ENCODE data around the gene SMARCD1.
"Not testable (repeated sequence)": the region's sequence is repeated elsewhere in the genome, so short reads cannot be mapped to it uniquely, and the experiment has no call there.

Gene SMARCD1

DNA sequence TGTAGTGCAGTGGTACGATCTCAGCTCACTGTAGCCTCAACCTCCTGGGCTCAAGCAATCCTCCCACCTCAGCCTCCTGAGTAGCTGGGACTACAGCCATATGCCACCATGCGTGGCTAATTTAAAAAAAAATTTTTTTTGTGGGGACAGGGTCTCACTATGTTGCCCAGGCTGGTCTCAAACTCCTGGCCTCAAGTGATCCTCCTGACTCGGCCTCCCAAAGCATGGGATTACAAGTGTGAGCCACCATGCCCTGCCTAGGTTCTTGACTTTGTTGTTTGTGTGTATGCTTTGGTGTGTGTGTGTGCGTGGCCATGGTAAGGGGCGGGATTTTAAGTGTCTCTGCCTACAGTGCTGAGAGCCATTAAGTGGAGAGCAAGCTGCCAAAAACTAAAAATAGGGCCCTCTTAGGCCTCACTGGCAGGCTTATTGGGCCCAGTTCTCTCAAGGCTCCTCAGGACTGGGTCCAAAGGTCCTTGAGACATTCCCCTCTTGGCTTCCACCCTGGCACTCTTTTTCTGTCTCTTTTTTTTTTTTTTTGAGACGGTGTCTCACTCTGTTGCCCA is 32.0 kb downstream of the SMARCD1 start:
- in situ Hi-C loops (cut with MboI; ENCODE audit: low sequenced_read_pairs), result no loop called here

DNA sequence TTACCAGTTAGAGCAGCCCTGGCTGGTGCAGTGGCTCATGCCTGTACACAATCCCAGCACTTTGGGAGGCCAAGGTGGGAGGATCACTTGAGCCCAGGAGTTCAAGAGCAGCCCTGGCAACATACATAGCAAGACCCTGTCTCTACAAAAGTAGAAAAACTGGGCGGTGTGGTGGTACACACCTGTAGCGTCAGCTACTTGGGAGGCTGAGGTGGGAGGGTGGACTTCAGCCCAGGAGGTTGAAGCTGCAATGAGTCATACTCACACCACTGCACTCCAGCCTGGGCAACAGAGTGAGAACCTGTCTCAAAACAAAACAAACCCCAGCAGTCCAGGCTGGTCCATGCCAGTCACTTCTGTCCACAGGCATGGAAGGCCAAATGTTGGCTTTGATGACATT is 34.2 kb downstream of the SMARCD1 start:
- in situ Hi-C loops (cut with MboI; ENCODE audit: low sequenced_read_pairs), result no loop called here

DNA sequence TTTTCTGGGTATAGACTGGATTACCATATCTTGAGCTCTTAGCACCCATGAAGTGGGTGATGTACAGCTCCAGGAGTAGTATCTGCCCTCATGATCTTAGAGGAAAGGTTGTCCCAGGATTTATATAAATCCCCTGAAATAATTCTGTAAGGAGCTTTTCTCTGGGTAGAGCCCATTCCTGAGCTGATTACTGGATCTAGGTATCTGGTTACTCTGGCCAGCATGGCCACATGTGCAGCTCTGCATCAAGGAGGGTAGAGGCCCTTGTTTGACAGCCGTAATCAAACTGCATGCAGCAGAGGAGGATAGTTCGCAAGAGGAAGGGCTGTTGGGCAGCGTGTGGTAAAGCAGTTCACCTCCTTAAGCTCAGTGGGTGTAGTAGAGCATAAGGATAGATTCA is 35.4 kb downstream of the SMARCD1 start:
- in situ Hi-C loops (cut with MboI; ENCODE audit: low sequenced_read_pairs), result no loop called here

DNA sequence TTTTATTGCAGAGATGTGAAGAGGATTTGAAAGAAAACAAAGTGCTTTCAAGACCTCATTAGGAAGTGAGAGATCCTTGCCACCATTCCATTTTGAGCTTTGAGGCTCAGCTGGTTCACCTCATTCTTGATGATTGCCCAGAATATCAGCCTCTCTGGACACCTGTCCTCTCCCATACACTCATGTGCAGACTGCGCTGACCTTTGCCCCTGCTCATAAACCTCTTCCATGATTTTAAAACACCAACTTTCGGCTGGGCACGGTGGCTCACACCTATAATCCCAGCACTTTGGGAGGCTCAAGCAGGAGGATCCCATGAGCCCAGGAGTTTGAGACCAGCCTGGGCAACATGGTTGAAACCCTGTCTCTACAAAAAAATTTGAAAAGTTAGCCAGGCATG is 35.8 kb downstream of the SMARCD1 start:
- in situ Hi-C loops (cut with MboI; ENCODE audit: low sequenced_read_pairs), result no loop called here

DNA sequence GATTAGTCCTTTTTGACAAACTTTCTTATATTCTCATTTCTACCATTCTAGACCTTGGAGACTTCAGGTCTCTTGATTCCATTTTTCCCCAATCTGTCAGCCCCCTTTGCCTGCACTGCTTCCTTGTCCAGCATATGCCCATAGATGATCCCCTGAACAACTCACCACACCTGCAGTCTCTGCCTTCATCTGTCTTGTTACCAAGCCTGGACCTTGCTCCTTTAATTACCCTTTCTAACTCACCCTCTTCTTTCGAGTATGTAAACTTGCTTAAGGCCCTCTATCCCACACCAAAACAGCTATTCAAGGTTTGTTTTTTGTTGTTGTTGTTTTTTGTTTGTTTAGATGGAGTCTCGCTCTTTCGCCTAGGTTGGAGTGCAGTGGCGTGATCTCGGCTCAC is 36.5 kb downstream of the SMARCD1 start:
- in situ Hi-C loops (cut with MboI; ENCODE audit: low sequenced_read_pairs), result no loop called here

DNA sequence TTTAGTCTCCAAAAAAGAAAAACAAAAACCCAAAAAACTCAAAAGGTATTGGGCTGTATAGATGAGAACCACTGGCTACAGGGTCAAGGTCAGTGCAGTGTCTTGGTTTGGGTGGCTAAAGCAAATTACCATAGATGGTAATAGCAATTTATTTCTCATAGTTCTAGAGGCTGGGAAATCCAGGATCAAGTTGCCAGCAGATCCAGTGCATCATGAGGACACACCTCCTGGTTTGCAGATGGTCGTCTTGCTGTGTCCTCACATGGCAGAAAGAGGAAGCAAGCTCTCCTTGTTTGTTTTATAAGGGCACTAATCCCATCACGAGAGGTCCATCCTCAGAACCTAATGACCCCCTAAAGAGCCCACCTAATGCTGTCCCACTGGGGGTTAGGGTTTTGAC is 38.1 kb downstream of the SMARCD1 start:
- in situ Hi-C loops (cut with MboI; ENCODE audit: low sequenced_read_pairs), result no loop called here

DNA sequence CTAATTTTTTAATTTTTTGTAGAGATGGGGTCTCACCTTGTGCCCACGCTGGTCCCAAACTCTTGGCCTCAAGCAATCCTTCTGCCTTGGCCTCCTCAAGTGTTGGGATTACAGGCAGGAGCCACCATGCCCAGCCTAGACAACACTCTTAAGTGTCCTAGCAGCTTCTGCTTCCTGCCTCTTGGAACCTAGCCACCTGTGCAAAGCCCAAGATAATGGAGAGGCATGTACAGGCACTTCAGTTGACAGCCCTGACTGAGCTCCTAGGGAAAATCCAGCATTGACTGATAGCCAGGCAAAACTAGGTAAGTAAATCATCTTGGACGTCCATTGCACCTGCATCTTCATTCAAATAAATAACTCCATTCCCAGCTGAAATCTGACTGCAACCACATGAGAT is 42.4 kb downstream of the SMARCD1 start:
- in situ Hi-C loops (cut with MboI; ENCODE audit: low sequenced_read_pairs), result no loop called here

DNA sequence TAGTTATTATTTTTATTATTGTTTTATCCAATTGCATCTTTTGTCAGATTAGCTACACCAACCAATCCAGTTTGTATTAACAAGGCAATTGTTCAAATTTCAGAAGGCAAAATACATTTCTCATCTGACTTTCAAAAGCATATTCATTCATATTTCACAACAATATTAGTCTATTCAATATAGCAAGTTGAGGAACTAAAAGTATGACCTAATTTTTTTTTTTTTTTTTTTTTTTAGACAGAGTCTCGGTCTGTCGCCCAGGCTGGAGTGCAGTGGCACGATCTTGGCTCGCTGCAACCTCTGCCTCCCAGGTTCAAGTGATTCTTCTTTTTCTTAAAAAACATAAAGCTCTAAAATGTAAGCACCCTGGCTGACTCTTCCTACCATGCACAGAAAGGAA is 44.1 kb downstream of the SMARCD1 start:
- in situ Hi-C loops (cut with MboI; ENCODE audit: low sequenced_read_pairs), result no loop called here

DNA sequence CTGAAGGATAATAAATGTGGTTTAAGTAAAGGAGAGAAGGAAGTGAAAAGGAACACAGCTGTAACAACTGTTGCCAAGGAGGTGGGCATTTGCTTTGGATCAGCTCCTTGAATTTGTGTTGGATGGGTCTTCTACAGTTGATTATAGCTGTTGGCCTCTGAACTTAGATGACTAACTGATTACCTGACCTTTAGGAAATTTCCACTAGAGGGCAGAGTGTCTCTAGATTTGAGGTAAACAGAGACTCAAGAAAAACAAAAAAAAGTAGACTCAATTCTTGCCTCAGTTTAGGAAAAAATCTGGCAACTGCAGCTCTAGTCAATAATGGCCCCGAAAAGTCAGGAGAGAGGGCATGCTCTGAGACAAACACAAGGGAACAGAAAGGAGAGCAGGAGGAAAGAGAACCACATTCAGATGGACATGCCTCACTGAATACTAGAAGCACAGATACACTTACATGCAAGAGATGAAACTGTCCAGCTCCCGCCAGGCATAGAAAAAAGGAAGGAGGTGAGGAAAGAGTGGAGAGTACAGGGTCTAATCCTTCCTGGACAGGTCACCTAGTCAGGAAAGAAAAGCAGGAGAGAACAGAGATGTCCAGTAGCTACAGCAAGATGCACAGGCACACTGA is 47.5 kb downstream of the SMARCD1 start:
- in situ Hi-C loops (cut with MboI; ENCODE audit: low sequenced_read_pairs), result no loop called here

DNA sequence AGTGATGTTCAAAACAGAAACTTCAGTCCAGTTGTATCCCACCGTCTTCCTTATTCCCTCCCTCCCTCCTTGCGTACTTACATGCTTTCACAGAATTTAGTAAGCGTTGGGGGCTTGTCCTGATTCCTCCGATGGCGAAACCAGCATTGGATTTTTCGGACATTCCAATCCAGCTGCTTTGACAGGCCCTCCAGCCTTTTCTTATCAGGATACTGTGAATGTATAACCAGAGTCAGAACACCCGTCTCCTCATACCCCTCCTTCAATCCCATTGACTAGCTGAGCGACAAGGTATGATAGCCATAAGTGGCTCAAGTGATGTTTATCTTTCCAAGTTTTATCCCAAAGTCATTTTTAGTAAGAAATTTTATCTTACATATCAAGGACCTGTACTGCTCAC is 57.9 kb downstream of the SMARCD1 start:
- in situ Hi-C loops (cut with MboI; ENCODE audit: low sequenced_read_pairs), result no loop called here

DNA sequence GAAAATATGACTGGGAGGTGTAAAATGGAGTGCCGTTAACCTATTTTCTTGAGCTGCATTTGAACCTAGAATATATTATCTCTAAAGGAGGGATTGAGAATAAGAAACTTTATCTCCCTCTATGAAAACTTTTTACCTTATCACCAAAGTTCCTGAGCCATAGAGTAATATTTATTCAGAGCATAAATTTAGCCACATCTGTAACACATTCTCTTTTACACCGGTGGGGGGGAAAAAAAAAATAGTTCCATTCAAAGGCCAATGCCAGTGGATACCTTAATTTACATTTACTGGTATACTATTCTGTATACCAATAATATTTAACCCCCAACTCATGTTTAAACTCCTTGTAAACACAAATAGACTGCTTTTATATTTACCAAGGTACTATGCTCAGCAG is 60.3 kb downstream of the SMARCD1 start:
- in situ Hi-C loops (cut with MboI; ENCODE audit: low sequenced_read_pairs), result no loop called here

DNA sequence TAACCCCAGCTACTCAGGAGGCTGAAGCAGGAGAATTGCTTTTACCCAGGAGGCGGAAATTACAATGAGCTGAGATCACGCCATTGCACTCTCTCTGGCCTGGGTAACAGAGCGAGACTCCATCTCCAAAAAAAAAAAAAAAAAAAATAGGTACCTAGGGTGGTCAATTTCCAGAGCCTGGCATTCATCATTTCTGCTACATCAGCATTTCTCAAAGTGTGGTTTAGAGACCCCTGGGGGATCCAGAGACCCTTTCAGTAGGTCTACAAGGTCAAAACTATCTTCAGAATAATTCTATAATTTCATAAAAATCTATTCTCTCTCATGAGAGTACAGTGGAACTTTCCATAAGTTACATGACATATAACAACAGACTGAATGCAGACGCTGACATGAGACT is 62.1 kb downstream of the SMARCD1 start:
- in situ Hi-C loops (cut with MboI; ENCODE audit: low sequenced_read_pairs), result no loop called here

DNA sequence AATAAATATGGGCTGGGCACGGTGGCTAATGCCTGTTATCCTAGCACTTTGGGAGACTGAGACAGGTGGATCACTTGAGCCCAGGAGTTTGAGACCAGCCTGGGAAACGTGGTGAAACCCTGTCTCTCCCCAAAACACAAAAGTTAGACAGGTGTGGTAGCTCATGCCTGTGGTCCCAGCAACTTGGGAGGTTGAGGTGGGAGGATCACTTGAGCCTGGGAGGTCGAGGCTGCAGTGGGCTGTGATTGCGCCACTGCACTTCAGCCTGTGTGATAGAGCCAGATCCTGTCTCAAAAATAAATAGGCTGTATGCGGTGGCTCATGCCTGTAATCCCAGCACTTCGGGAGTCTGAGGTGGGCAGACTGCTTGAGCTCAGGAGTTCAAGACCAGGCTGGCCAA is 62.9 kb downstream of the SMARCD1 start:
- in situ Hi-C loops (cut with MboI; ENCODE audit: low sequenced_read_pairs), result not testable (repeated sequence)

DNA sequence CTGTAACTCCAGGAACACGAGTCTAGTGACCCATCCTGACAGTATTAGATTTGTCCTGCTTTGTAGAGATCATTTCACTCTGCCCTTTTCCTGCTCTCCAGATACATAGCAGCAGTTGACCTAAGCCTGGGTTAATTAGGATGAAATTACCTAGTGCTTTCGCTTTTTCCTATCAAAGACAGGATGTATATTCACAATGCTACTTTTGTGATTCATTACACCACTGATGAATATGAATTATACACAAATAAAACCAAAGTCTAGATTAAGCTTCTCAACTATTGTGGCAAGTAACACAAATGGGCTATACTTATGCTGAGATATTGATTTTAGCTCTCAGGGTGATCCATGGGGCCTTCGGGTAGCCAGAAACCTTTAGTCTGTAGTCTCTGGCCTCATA is 64.2 kb downstream of the SMARCD1 start:
- in situ Hi-C loops (cut with MboI; ENCODE audit: low sequenced_read_pairs), result no loop called here
